ENCODE results near the gene RNF19B.

DNA sequence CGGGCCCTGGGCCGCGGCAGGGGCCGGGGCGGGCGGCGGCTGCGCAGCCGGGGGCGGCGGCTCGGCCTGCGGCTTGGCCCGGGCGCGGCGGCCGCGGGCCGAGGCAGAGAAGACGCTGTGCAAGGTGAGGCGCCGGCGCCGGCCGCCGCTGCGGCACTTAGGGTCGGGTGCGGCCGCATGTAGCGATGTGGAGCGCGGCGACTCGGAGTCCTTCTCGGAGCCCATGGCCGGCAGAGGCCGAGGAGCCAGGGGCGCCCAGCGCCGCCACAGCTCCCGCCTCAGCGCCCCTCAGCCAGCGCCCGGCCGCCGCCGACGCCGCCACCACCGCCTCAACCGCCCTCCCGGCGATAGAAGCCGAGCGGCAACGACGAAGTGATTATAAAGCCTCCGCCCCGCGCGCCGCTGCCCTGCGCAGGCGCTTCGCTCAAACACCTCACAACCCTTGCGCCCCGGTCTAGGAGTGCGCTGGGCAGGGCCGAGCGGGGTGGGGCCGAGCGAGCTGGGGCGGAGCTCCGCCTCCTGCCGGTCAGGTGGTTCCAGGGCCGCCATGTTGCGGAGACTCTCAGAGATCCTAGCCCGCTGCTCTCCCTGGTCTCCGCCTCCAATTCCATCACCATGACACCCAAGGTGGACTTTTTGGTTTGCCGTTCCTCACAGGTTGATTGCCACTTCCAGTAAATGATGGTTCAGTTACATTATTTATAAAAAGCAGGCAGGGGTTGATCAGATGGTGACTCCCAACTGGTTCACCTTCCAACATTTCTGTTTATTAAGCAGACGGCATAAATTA is at the start of gene RNF19B:
- TF ChIP-seq, protein P1, sequence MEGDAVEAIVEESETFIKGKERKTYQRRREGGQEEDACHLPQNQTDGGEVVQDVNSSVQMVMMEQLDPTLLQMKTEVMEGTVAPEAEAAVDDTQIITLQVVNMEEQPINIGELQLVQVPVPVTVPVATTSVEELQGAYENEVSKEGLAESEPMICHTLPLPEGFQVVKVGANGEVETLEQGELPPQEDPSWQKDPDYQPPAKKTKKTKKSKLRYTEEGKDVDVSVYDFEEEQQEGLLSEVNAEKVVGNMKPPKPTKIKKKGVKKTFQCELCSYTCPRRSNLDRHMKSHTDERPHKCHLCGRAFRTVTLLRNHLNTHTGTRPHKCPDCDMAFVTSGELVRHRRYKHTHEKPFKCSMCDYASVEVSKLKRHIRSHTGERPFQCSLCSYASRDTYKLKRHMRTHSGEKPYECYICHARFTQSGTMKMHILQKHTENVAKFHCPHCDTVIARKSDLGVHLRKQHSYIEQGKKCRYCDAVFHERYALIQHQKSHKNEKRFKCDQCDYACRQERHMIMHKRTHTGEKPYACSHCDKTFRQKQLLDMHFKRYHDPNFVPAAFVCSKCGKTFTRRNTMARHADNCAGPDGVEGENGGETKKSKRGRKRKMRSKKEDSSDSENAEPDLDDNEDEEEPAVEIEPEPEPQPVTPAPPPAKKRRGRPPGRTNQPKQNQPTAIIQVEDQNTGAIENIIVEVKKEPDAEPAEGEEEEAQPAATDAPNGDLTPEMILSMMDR (conservative IDR thresholded peaks at IDR 0.05 in 1 of 2, IDR thresholded peaks at IDR 0.05 in 1 of 2; ENCODE audit: extremely low read depth in 1 of 2, insufficient read depth in 1 of 2, low read depth in 1 of 2, low read length in 2 of 2): no peak
- no peak for TF ChIP-seq EZH2 (IDR thresholded peaks at IDR 0.05; ENCODE audit: borderline replicate concordance, low read length)
